ENCODE data around the gene FBXO4.

DNA sequence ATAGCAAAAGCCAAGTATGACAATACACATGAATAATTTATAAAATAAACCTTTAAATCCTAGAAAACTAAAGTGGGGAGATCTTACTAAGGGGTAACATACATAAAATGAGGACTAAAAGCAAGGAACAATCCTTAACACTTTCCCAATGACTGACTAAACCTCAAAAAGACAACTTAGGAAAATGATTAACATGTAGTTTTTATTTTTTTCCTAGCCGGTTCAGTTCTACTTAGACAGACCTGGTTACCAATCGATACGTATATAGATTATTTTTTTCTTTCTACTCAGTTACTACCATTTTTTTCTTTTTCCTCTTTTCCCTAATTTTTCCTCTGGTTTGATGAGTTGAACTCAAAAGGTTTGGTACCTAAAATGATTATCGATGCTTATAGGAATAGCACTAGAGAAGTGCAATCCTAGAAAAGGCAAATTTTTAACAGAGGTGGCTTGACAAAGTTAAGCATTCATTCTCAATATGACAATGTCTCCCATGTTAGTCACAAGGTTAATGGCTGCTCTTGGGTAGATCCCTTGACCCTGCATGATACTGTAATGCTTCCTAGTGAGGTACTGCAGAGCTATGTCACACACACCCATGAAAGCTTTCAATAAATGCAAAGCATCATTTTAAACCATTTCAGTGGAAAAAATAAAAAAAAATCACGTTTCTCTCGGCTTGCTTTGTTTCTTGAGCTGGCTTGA lies 41.5 kb downstream of the FBXO4 start:
- TF ChIP-seq CTCF (IDR thresholded peaks at IDR 0.05 in 4 of 5, conservative IDR thresholded peaks at IDR 0.05 in 1 of 5) (no peak), POLR2A (IDR thresholded peaks at IDR 0.05) (no peak)

Data from gastrocnemius medialis (tissue), 4 donors.